ENCODE data around the gene EIF2D. TPM values are rescaled to one million over a fixed set of nuclear protein-coding genes. Genes with fewer than 3 reads are reported as not detected.
A peak's percentile ranks its signal among the peaks of the same experiment; 100 is the strongest.

Gene EIF2D
- total and polyA plus RNA-seq, 9 of the 15 experiments (the other 6 are each of a cell fraction or from before 2014, with no cell fraction given), result 81.1 to 138 (median 93.9) TPM

GRCh38 chr1:206634365-206635079 lies 22.3 kb upstream of the EIF2D start (continued):
- TF ChIP-seq, protein P1, sequence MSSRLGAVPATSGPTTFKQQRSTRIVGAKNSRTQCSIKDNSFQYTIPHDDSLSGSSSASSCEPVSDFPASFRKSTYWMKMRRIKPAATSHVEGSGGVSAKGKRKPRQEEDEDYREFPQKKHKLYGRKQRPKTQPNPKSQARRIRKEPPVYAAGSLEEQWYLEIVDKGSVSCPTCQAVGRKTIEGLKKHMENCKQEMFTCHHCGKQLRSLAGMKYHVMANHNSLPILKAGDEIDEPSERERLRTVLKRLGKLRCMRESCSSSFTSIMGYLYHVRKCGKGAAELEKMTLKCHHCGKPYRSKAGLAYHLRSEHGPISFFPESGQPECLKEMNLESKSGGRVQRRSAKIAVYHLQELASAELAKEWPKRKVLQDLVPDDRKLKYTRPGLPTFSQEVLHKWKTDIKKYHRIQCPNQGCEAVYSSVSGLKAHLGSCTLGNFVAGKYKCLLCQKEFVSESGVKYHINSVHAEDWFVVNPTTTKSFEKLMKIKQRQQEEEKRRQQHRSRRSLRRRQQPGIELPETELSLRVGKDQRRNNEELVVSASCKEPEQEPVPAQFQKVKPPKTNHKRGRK (tag; IDR thresholded peaks at IDR 0.05), result 0 out of 2 replicates have a peak, but pooled peaks have one; percentile 35
- TF ChIP-seq MEIS2 (IDR thresholded peaks at IDR 0.05; ENCODE audit: partially characterized antibody) (peak; percentile 58), KLF16 (IDR thresholded peaks at IDR 0.05) (0 out of 2 replicates have a peak, but pooled peaks have one; percentile 34), CBFB (CRISPR knock-in tag; IDR thresholded peaks at IDR 0.05) (peak; percentile 15; the same call in 1 of the 2 replicates), TOE1 (IDR thresholded peaks at IDR 0.05; ENCODE audit: borderline replicate concordance) (no peak), TOE1 (CRISPR knock-in tag; IDR thresholded peaks at IDR 0.05; ENCODE audit: borderline replicate concordance, low read depth) (no peak), TRIM28 (IDR thresholded peaks at IDR 0.05) (no peak), EWSR1 (IDR thresholded peaks at IDR 0.05; ENCODE audit: borderline replicate concordance, low read depth, partially characterized antibody) (no peak), HCFC1 (IDR thresholded peaks at IDR 0.05; ENCODE audit: low read depth, low read length) (no peak), MNT (conservative IDR thresholded peaks at IDR 0.05) (peak; percentile 26 to 54; a peak in 2 of 4 replicates), PKNOX1 (IDR thresholded peaks at IDR 0.05) (peak; percentile 3; the same call in 1 of the 2 replicates), RAD21 (CRISPR knock-in tag; conservative IDR thresholded peaks at IDR 0.05 in 1 of 2, IDR thresholded peaks at IDR 0.05 in 1 of 2) (peak; percentile 95 to 96), ATF7 (IDR thresholded peaks at IDR 0.05) (0 out of 2 replicates have a peak, but pooled peaks have one; percentile 16), RB1 (IDR thresholded peaks at IDR 0.05; ENCODE audit: low read depth) (peak; percentile 64; the same call in 1 of the 2 replicates), GABPA (tag; conservative IDR thresholded peaks at IDR 0.05; ENCODE audit: low read depth) (no peak), TAF15 (IDR thresholded peaks at IDR 0.05; ENCODE audit: low read depth, low read length) (no peak), THRAP3 (IDR thresholded peaks at IDR 0.05; ENCODE audit: borderline replicate concordance) (peak; percentile 93), HMG20B (CRISPR knock-in tag; IDR thresholded peaks at IDR 0.05) (no peak), ELF2 (CRISPR knock-in tag; IDR thresholded peaks at IDR 0.05) (no peak)
- TF ChIP-seq, protein P2, sequence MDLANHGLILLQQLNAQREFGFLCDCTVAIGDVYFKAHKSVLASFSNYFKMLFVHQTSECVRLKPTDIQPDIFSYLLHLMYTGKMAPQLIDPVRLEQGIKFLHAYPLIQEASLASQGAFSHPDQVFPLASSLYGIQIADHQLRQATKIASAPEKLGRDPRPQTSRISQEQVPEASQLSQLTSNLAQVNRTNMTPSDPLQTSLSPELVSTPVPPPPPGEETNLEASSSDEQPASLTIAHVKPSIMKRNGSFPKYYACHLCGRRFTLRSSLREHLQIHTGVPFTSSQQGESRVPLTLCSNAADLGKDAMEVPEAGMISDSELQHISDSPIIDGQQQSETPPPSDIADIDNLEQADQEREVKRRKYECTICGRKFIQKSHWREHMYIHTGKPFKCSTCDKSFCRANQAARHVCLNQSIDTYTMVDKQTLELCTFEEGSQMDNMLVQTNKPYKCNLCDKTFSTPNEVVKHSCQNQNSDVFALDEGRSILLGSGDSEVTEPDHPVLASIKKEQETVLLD (IDR thresholded peaks at IDR 0.05), result 0 out of 2 replicates have a peak, but pooled peaks have one; percentile 35
- TF ChIP-seq, protein P3, sequence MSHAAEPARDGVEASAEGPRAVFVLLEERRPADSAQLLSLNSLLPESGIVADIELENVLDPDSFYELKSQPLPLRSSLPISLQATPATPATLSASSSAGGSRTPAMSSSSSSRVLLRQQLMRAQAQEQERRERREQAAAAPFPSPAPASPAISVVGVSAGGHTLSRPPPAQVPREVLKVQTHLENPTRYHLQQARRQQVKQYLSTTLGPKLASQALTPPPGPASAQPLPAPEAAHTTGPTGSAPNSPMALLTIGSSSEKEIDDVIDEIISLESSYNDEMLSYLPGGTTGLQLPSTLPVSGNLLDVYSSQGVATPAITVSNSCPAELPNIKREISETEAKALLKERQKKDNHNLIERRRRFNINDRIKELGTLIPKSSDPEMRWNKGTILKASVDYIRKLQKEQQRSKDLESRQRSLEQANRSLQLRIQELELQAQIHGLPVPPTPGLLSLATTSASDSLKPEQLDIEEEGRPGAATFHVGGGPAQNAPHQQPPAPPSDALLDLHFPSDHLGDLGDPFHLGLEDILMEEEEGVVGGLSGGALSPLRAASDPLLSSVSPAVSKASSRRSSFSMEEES (CRISPR knock-in tag; IDR thresholded peaks at IDR 0.05), result no peak
